NCI-H2081 (cell line): ENCODE measurements around the gene SNAPC2.
A peak's percentile ranks its signal among the peaks of the same experiment; 100 is the strongest.
"Not testable (repeated sequence)": the region's sequence is repeated elsewhere in the genome, so short reads cannot be mapped to it uniquely, and the experiment has no call there.

Experiments used
- DNase-seq, 2 experiments: peaks; one replicate each; lab custom pipeline; 2025; lab: John Stamatoyannopoulos, UW

Gene SNAPC2

DNA sequence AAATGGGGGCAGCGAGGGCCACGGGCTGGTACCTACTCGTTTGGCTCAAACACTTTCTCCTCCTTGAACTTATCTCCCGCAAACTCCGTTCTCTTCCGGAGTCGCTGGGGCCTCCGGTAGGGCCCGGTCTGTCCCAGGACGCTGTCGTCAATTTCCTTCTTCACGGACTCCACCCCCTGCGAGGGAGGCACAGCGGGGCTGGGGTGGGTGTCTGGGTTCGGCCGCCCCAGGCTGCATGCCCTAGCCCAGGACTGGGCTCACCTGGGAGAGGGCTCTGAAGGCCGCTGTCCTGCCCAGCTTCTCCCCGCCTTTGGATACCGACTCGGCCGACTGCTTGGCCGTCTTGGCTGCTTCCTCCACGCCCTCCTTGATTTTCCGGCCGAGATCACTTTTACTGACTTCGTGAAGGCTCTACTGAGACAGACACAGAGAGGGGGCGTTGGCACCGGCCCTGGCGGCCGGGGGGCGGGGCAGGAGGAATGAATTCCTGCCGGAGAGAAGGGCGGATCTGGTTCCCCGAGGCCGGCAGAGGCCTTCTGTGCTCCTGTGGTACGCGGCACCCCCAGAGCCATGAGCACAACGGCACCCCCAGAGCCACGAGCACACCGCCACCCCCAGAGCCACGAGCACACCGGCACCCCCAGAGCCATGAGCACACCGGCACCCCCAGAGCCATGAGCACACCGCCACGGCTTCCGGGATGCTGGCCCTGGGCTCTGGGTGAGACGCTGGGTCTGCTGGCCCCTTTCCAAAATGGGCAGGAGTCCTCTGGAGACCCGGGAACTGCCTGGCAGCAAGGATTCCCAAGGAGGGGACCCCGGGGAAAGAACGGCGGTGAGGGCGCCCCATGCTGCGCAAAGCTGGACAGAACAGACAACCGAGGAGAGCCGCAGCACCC is 13.9 kb downstream of the SNAPC2 start:
- DNase-seq: no peak

DNA sequence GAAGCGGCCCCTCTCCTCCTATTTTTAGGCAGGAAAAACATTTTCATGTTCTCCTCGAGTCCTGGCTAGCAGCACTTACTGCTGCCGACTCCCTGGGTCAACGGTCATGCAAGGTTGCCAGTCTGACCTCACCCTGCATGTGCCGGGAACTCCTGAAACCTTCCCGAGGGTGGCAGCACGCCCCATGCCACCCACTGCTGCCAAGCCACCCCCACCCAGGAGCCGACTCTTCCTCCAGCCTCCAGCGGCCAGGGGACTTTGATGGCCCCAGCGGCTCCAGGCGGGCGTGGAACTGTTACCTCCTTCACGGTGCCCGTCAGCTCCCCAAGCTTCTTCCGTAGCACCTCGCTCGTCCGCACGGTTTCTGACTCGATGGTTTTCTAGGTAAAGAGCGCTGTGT is 14.6 kb downstream of the SNAPC2 start:
- DNase-seq: no peak

DNA sequence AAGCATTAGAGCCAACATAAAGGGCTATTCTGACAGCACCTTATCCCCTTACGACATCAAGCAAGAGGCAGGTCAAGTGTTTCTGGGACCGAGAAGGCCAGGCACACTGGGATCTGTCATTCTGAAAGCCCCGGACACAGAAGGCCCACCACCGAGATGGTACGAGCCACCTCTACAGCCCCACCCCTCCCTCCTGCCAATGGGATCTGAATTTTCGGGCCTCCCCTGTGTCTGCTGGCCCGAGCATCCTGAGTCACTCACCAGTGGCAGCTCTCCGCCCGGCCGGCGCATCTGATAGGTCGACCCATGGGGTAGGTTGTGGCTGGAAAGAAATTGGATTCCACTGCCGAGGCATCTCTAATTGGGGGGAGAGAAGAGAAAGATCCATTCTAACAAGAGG is 20.7 kb downstream of the SNAPC2 start:
- DNase-seq: no peak

DNA sequence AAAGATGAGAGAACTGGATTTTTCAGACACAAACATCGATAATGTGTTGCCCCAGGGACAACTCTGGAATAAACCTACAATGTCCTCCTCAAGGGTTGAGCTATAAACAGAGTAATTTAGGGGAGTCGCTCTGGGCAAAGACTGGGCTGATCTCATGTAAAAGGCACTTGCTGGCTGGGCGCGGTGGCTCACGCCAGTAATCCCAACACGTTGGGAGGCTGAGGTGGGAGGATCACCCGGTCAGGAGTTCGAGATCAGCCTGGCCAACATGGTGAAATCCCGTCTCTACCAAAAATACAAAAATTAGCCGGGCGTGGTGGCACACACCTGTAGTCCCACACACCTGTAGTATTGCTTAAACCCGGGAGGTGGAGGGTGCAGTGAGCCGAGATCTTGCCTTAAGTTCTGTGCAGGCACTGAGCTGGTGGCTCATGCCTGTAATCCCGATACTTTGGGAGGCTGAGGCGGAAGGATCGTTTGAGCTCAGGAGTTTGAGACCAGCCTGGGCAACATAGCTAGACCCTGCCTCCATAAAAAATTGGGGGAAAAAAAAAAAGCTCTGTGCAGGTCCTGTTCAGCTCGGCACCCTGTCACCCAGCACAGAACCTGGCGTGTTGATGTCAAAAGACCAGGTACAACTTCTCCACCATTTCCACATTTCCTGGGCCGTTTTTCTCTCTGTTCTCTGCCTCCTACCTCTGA is 21.9 kb downstream of the SNAPC2 start:
- no peak for DNase-seq

DNA sequence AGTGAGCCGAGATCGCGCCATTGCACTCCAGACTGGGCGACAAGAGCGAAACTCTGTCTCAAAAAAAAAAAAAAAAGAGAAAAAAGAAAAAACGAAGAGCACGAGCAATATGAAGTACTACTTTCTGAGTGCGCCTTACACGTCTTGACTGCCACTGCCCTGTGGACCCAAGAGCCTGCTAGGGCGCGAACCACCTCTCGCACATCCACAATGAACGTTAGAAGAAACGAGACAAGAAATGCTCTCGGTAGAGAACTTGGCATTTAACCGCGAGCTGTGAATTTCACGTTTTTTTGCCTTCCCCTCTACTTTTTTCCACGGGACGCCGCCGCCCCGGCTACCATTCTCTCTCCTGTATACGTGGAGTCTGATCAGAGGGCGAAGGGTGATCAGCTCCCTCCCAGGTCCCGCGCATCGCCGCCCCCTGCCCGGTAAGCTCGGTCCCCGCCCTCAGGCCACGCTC is 22.9 kb downstream of the SNAPC2 start:
- no peak for DNase-seq

DNA sequence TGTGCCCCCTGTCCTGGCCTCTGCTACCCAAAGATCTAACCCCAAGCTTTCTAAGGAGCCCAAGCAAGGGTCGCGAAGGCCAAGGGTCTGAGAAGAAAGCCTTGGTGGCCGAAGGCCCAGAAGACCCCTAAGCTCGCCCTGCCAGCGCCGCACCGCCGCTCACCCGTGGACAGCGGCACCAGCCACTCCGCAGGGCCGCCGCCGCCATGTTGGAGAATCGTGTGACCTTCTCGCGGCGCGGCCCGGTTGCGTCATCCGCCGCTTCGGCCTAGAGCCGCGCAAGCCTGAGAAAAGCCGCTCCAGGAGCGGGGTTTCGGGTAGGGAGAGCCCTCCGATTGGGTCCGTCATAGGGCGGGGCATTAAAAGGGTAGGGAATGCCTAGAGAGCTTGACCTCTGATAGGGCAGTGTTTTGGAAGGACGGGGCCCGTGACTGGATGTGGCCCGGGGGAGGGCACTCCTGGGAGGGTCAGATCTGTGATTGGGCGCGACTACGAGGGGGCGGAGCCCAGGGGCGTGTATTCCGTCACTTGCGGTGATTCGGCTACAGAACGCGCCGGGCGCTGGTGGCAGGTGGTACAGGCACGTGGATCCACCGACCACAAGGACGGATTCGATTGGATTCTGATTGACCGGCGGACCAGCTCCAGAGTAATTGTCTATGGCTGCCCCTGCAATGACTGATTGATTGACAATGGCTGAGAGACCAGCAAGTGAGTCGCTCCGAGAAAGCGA is 23.5 kb downstream of the SNAPC2 start, which contains the start of gene TIMM44:
Gene TIMM44, minus strand, starts transcription at position 223 of the 733 bp plus-strand sequence. Its CDS starts 15 bp downstream, at position 208.
- DNase-seq: peak; percentile 99

DNA sequence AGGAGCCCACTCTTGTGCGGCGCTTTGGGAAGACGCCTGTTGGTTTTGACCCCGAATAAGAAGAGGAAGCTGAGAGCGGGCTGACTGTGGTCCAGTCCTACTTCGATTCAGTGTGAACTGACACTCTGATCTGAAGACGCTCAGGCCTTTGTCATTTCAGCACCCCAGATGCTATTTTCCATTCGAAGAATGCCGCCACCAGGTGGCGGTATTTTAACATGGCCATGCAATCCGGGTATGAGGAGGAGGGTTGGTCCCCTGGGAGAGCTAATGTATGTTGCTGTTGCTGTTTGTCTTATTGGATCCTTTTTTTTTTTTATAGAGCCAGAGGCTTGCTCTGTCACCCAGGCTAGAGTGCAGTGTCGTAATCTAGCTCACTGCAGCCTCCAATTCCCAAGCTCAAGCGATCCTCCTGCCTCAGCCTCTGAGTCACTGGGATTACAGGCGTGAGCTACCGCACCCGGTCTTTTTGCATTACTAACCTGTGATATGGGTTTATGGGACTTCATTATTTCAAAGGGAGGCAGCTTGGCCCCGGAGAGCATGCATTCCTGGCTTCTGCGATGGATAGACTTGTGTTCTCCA is 24.1 kb downstream of the SNAPC2 start:
- peak; percentile 75 to 81 for DNase-seq

DNA sequence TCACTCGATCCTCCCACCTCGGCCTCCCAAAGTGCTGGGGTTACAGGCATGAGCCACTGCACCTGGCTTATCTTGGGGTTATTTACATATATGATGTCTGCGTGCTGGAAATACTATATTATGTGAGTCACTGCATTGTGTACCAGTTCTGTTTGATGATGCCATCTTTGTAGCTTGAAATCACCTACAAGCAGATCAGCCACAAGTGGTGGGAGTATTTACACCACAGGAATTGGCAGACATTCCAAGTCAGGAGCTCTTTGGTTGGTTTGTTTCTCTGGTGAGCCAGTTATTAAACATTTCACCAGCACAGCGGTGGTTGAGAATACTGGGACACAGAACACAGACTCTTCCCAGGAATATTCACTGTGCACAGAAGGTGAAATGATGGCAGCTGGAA is 27.8 kb downstream of the SNAPC2 start:
- no peak for DNase-seq

DNA sequence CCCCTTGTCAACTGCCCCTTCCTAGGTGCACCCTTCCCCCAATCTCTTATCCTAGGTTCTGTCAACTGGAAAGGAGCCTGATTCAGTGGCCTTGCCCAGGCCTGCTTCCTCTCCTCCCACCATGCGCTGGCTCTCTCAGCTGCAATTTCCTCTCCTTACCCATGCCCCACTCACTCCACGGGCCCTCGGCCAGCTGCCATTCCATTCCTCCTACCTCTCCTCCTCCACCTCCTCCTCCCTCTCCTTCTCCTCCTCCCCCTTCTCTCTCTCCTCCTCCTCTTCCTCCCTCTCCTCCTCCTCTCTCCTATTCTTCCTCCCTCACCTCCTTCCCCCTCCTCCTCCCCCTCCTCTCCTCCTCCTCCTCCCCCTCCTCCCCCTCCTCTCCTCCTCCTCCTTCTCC is 32.9 kb downstream of the SNAPC2 start:
- DNase-seq: no peak

DNA sequence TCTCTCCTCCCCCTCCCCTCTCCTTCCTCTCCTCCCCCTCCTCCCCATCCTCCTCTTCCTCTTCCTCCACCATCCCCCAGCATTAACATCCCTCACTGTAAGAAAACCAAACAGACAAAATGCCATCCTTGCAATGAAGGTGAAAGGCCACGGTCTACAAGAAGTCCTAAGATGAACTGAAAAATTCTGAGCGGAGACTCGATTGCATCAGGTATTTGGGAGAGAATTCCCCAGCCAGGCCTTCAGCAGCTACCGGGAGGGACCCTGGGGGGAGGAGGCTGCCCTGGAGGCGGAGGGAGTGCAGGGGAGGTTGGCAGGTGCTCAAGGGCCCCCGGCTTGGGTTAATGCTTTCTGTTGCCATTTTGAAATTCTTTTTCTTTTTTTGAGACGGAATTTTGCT is 33.4 kb downstream of the SNAPC2 start:
- no peak for DNase-seq

DNA sequence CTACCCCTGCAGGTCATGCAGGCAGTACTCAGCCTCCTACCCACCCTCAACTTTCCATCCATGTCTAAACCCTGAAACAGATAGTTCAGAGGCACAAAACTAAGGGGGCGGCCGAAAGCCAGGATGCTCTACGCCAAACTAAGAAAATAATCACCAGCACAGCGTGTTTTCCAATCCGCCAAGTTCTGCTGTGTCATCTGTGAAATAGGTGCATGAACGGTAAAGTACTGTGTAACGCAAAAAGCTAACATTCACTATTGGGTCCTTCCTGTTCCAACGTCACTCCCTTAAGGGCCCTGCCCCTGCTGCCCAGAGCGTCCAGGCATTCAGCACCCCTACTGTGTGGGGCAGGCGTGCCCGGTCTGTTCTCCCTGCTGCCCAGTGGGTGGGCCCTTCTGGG is 35.6 kb downstream of the SNAPC2 start:
- DNase-seq: no peak

DNA sequence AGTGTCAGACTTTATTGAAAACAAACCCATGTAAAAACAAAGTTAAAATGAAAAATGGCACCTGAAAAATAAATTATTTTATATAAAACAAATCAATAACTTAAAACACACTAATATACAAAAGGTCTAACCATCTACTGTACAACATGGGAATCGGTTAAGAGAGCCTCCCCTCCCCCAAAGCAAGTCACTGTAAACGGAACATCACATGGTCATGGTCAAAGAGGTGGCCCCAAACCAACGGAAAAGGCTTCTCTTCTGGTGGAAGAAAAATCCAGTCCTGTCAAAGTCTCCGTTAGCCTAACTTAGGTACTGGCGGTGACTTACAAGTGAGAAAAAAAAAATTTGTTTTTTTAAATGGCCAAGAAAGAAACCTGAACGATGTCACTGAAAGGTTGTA is 39.1 kb downstream of the SNAPC2 start:
- DNase-seq: no peak

DNA sequence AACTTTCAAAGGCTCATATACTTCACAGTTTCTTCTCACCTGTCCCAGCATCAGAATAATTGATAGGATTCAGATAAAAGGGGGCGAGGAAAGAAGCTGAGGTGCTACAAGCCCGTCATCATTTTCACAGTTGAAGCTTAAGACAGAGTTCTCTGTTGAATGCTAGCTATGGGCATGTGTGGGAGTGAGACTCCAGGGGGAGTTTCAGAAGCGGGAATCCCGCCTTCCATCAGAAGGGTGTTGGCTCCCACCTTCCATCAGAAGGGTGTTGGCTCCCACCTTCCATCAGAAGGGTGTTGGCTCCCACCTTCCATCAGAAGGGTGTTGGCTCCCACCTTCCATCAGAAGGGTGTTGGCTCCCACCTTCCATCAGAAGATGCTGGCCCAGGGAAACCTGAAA is 40.9 kb downstream of the SNAPC2 start:
- not testable (repeated sequence) for DNase-seq

DNA sequence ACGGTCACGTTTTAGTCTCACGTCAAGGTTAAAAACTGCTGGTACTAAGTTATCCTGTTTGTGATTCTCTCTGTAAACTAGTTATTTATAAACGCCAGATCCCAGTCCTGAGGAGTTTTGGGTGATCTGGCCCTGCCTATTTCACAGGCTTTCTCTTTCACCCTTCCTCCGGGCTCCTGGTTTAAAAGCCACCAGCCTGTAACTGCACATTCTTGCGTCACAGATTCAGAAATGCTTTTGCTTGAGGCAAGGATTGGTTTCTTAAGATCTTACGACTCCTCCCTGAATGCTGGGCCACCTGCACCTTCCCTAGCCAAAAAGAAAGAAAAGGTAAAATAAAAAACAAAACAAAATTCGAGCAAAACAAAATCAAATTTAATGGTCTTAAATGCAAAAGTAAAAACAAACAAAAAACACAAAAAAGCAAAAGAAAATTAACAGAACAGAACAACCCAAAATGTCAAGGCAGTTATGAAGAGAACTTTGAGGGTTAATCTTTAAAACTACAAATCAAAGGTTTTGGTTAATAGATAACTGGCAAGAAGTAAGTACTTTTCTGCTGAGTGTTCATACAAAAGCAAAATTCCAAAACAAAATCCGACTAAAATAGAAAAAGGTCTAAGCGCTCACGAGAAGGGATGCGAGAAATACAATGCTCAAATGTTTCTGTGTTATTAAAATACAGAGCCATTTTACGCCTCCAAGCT is 41.9 kb downstream of the SNAPC2 start:
- DNase-seq: no peak

DNA sequence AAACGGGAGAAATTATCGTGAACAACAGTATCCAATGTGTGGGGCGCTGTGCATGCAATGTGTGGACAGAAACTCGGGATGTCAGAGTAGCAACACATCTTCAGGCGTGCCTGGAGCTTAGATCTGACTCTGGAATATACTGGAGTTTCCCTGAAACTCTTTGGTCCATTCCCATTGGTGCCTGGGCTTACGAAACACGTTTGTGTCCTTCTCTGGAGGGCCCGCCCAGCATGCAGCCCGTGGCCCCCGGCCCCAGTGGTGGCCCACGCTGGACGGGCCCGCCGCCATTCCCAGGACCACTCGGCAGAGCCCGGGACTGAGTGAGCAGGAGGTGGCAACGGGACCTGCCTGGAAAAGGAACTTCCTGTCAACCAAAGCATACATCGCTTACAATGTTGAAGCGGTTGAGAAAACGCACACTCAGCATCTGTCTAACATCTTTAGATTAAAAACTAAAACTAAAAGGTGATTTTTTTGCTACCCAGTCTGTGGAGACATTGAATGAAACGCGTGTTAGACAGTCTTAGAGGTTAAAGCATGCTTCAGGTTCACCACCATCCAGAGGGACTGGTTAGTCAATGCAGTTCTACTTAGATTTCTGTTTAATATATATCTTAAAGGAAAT is 42.6 kb downstream of the SNAPC2 start:
- DNase-seq: no peak

DNA sequence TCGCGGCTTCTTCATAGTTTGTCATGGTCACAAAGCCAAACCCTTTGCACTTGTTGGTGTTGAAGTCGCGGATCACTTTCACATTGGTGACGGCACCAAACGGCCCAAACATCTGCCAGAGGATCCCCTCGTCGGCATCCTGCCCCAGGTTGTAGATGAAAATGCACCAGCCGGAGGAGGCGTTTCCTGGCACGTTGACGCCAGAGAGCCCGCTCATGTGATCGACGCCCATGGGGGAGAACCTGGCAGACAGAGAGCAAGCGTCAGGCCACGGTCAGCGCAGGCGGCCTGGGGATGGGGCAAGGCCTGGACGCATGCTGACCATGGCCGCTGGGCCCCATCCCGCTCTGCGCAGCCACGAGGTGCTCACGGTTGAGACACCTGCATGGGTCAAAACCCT is 43.4 kb downstream of the SNAPC2 start:
- no peak for DNase-seq

DNA sequence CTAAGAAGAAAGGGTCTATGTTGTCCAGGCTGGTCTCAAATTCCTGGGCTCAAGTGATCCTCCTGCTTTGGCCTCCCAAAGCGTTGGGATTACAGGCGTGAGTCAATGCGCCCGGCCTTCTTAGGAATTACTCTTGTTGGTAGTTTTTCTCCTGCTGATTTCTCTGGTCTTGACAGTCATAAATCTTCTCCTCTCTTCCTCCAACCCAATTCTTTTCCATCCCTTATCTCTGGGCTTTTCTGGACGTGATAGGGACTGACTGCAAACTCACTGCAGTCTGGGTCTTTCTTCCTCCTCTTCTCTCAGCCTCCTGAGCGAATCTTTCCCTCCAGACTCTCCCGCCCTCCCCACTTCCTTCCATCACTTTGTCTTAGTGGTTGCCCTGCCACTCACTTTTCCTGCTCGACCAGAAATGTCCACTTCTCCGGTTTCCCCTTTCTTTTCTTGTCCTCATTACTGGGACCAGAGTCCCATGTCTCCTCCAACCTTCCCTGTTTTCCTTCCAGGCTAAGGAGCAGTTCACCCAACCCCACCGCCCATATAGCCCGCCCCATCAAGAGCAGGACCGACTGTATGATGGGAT is 45.2 kb downstream of the SNAPC2 start:
- no peak for DNase-seq

DNA sequence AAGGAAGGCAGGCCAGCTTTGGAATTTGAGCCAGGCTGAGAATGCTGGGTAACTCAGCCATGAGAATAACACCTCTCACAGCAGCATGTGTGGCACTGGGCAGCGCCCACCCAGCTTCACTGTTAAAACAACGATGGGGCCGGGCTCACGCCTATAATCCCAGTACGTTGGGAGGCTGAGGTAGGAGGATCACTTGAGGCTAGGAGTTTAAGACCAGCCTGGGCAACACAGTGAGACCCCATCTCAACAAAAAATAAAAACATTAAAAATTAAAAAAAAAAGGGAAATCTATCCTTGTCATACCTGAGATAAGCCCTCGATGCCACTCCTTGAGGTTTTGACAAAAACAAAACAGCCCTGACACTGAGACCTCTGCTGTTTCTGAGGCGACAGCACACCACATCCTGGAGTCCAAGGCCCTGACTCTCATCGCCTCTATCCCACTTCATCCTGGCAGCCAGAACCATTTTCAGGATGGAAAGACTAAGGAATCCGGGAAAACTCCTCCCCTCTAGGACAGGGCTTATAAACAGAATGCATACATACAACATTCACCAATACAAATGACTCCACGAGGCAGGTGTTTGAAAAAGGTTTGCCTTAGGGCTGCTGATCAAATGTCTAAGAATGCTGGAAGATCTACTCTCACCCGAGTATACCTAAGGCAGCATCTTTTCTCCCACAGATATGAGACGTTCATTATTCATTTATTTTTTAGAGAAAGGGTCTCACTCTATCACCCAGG is 46.0 kb downstream of the SNAPC2 start:
- DNase-seq: no peak

DNA sequence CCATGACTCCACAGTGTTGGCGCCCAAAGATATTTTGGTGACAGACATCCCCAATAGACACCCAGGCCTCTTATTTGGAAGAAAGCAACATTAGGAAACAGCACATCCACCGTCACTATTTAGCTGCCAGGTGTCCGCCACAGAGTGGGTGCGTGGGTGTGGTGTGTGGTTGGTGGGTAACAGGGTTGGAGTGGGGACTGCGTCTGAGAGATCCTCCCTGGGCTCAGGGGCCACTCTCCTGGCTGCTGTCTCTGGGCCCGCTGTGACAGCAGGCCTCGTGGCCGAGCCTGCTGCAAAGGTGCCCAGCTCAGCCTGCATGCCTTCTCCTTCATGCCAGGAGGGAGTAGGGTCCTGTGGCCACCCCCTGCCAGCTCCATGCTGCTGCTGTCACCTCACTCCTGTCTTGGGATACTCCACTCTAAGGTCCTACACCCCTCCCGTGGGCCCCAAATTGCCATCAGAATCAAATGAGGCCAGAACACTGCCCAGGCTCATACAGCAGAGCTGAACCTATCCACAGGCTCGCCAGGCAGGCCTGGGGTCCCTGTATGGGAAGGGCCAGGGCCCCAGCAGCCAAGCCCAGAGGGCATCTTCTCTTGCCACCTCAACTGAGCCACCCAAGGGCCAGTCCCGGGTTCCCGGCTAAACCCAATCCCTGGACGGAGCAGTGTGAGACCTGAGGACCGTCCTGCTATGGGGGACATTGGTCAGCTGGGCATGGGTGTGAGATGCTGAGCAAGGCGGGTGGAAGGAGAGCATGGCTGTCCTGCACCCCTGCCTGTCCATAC is 48.1 kb downstream of the SNAPC2 start:
- DNase-seq: no peak
